Activated naive CD4-positive, alpha-beta T cell treated with anti-CD3 and anti-CD28 coated beads, Interleukin-2, amount 50 U/mL, for 72 hours (primary cell): ENCODE measurements around the gene IMPG2. TPM values are rescaled to one million over a fixed set of nuclear protein-coding genes. Genes with fewer than 3 reads are reported as not detected.

Experiments used
- ATAC-seq, 2 donors: fragments of 150-1000 bp; cut with Tn5 transposase; 2 replicates each; pipeline ENCODE4 v1.10.0; 2021; ENCODE audit warnings: mild to moderate bottlenecking in 2 of 2, moderate library complexity in 2 of 2
- DNase-seq, 2 donors: peaks; one replicate each; pipeline ENCODE4 v3.0.0; 2021 to 2022; ENCODE audit warnings: low spot score in 2 of 2
- H3K27ac Mint-ChIP-seq, 2 donors: one replicate each; pipeline ENCODE4 v1.8.0; 2022; ENCODE audit warnings: mild to moderate bottlenecking in 2 of 2, mixed read lengths in 2 of 2
- H3K36me3 Mint-ChIP-seq, 2 donors: one replicate each; pipeline ENCODE4 v1.8.0; 2022; ENCODE audit warnings: mixed read lengths in 2 of 2
- H3K9me3 Mint-ChIP-seq, 2 donors: one replicate each; pipeline ENCODE4 v1.8.0; 2022; ENCODE audit warnings: mixed read lengths in 2 of 2
- total RNA-seq, 2 donors: library from RNA; stranded (reverse); gene quantifications; one replicate each; pipeline ENCODE4 v1.2.3, GENCODE V29; 2022

Gene IMPG2
- total RNA-seq, 2 donors from 2014 or later, result 0.09 to 0.45 TPM

DNA sequence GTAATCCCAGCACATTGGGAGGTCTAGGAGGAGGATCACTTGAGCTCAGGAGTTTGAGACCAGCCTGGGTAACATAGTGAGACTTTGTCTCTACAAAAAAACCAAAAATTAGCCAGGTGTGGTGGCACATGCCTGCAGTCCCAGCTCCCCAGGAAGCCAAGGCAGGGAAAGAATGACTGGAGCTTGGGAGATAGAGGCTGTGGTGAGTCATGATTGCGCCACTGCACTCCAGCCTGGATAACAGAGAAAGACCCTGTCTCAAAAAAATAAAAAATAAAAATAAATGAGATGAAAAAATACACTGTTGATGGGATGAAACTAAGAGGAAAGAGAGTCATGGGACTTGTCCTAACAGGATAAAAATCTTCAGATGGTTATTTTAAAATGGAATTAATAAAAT is 137.6 kb downstream of the IMPG2 start:
- ATAC-seq, result no peak
- no peak overlapping the region for H3K27ac Mint-ChIP-seq
- no peaks in the 10 kb centered on the region for H3K9me3 Mint-ChIP-seq

GRCh38 chr3:101181801-101182200 is 138.6 kb downstream of the IMPG2 start:
- Mint-ChIP-seq H3K36me3 (no peaks in the 10 kb centered on the region), H3K27ac (no peak overlapping the region), H3K9me3 (no peaks in the 10 kb centered on the region)
- ATAC-seq (no peak), DNase-seq (no peak)

More for the DNA sequence above, 137.6 kb downstream of the IMPG2 start:
- H3K36me3 Mint-ChIP-seq, result no peaks in the 10 kb centered on the region
- no peak for DNase-seq

GRCh38 chr3:101179637-101180036 is 140.7 kb downstream of the IMPG2 start:
- no peaks in the 10 kb centered on the region for H3K36me3 Mint-ChIP-seq
- no peak for ATAC-seq
- no peaks in the 10 kb centered on the region for H3K9me3 Mint-ChIP-seq
- H3K27ac Mint-ChIP-seq, result no peak overlapping the region
- DNase-seq, result no peak

DNA sequence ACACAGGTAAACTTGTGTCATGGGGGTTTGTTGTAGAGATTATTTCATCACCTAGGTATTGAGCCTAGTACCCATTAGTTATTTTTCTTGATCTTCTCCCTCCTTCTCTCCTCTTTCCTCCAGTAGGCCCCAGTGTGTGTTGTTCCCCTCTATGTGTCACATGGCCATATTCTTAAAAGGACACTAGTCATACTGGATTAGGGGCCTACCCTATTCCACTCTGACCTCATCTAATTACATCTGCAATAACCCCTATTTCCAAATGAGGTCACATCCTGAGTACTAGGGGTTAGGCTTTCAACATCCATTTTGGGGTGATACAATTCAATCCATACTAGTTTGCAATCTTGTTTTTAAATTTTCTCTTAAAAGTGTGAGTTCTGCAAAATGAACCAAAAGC is 142.8 kb downstream of the IMPG2 start:
- no peak for DNase-seq
- Mint-ChIP-seq H3K27ac (no peak overlapping the region), H3K9me3 (no peaks in the 10 kb centered on the region)

More for the DNA sequence above, 142.8 kb downstream of the IMPG2 start:
- H3K36me3 Mint-ChIP-seq, result no peaks in the 10 kb centered on the region
- peak in 1 of 2 donors; percentile 24 for ATAC-seq

Other genes starting within 250 kb of the IMPG2 start
- gene SENP7, start 192.6 kb upstream of the IMPG2 start, total RNA-seq, result 10 to 100 TPM; 18.9 to 34.4 TPM
- gene TRMT10C, start 241.3 kb upstream of the IMPG2 start, total RNA-seq, result 10 to 100 TPM; 32.9 to 44.1 TPM